Amniotic stem cell (primary cell): Measurements from ENCODE around the gene RAB11A.

Source experiments
- DNase-seq: peaks from one replicate; lab custom pipeline; 2025; lab: John Stamatoyannopoulos, UW

The RAB11A gene

DNA sequence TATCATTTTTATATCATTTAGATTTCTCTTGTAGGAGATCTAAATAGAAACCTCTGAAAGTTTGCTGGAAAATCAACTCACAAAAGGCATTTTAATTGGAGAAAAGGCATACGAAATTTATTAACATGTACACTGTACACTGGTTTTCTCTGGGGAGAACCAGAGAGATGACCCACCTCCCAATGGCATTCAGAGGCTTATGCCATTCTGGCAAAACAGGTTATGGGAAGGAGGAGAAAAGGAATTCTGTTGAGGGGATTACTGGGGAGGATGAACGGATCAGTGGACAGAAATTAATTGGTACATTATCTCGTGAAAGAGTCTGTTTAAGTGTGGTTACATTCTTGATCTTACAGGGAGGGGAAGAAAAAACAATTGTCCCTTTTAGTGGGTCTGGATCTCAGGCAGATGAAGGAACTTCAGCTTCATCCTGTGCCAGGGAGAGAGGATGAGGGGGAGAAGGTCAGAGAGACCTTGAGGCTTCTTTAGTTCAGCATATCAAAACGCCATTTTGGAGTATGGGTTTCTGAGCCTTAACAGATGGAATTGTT lies 16.5 kb downstream of the RAB11A start:
- DNase-seq: no peak

DNA sequence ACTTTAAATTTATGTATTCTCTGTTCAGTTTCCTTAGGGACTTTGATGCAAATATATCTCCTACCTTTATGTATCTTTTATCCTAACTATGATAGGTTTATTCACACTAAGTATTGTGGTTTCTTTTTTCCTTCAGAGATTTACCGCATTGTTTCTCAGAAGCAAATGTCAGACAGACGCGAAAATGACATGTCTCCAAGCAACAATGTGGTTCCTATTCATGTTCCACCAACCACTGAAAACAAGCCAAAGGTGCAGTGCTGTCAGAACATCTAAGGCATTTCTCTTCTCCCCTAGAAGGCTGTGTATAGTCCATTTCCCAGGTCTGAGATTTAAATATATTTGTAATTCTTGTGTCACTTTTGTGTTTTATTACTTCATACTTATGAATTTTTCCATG lies 18.3 kb downstream of the RAB11A start:
- DNase-seq: no peak

DNA sequence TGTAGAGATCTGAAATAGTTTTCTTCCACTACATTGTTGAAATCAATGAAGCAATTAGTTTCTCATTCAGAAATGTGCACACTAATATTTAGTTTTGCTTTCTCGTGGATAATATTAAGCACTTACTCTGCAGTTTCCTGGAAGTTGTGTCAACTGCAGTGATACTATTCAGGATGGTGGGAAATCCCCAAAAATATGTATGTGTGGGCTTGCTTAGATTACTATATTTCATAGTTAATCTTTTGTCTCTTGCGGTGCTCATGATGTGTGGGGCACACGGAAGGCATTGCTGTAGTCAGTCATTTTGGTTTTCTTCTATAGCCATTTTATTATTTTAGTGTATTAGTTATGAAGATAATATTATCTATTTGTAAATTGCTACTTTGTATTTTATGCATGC lies 19.7 kb downstream of the RAB11A start:
- no peak for DNase-seq

DNA sequence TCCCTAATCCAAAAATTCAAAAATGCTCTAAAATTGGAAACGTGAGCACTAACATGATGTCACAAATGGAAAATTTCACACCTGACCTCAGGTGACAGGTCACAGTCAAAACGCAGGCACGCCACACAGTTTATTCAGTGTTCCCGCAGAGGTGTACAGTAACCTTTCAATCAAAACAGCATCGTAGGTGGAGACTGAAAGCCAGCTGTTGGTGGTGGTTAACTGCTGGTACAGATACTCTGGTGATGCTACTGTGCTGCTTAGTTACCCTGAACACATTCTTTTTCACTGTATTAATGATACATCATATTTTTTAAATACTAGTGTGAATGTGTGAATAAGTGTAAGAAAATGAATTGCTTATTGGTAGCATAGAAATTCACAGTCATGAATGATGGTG lies 23.8 kb downstream of the RAB11A start:
- DNase-seq: no peak

DNA sequence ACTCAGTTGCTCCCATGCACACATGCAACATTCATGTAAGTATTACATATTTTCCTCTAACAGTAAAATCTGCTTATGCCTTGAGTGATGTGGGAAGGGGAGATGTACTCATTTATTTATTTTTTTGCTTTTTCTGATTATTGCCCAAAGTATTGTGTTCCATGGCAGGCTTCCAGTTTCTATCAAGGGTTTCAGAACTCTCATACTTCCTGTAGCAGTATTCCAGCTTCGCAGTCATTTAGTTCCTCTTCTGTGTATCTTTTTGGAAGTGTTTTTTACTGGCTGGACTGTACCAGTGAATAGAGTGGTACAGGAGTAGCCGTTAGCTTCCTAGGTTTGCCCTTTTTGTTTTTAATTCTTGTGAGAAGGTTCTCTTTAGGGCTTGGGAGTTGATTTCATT lies 26.9 kb downstream of the RAB11A start:
- DNase-seq: no peak

DNA sequence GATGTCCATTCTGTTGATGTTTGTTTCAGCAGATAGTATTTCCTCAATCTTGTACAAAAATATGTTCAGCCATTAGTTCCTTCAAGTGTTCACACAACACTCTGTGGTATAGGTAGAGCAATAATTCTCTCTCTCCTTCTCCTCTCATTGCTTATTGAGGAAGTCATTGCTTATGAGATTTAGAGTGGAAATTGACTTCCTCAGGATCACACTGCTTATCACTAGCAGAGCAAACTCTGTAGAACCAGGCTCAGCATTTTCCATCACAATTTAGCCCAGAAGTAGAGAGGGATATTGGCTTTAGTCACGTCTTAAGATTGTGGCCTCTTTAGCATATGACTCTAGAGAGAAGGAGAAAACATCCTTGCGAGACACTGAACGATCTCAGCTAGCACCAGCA lies 31.2 kb downstream of the RAB11A start:
- no peak for DNase-seq

DNA sequence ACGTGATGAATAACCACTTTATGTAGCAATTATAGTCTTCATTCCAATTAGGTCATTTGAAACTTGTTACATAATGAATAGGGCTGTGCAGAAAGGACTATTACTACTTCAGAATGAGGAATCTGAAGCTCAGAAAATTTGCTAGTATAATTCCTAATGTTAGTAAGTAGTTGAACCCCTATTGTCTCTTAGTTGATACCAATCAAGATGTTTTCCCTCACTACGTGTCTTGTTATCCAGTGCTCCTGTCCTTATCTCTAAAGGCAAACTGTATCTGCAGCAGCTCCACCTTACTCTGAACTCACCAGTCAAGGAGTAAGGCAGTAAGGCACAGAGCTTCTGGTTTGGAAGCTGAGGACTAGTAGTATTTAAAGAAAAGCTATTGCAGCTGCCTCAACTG lies 32.0 kb downstream of the RAB11A start:
- DNase-seq: no peak

DNA sequence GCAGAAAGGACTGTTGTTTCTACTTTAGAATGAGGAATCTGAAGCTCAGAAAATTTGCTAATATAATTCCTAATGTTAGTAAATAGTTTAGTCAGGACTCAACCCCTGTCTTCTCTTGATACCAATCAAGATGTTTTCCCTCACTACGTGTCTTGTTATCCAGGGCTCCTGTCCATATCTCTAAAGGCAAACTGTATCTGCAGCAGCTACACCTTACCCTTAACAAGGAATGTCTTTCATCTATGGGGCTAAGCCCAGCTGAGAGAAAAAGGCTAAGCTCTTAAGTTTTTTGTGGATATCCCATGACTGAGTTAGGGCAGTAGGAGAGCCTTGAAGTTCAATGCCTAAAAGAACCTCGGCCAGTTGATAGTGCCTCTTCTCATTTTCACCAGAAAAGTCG lies 32.5 kb downstream of the RAB11A start:
- no peak for DNase-seq

DNA sequence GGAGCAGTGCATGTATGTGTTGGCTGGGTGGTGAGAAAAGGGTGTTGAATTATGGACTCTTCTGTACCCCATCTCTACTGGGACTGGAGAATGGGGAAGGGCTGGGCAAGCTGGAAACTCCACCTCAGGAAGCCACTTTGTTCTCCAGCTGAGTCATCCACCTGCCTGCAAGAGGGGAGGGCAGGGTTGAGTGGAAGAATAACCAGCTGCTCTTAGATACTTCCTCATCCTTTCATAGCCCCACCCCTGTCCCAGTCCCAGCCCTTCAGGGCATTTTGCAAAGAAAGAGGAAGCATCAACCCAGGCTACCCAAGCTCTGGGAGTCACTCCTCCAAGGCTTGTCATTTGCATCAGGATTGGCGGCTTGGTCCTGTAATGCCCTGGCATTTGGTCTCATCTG lies 33.1 kb downstream of the RAB11A start:
- no peak for DNase-seq

DNA sequence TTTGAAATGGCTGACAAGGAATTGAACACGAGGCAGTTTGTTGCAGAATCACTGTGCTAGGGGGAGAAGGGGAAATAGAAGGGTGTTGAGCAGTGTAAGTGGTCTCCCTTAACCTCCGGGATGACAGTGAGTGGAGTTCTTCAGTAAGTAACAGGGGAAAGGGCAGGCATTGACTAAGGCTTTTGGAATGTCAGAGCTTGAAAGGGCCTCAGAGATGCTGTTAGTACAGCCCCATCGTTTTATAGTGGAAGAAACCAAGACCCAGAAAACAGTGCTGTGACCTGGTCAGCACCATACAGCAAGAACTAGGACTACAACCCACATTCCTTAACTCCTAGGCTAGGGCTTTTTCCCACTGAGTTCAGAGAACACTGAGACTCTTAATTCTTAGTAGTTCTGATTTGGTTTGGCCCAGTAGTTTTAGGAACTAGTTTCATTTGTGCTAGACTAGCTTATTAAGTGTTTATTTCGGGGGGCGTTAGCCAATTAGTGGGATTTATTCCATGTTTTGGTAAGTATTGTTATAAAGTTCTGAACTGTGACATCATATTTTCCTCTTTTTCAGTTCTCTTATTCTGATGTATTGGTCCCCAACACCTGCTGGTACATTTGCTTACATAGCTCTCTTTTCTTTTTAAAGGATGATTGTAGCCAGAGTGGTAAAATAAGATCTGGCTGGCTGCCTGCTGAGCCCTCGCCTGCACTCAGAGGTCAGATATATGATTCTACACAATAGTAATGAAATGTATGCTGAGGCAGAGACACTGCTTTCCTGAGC lies 34.2 kb downstream of the RAB11A start:
- no peak for DNase-seq

DNA sequence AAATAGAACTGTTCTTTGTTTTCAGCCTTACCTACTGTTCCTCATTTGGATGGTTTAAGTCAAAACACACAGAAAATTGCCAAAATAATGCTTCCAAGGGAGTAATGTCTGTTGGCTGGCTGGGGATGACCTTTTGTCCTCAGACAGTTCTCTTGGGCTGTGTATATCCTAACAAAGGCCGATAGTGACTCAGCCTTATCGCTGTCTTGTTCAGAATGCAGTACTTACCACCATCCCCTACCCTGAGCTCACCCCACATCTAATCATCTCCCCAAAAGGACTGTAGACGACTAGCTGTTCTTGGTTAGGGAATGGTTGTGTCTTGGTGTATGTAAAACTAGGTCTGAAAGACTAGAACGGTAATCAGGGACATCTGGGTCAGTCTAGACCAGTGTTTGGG lies 35.0 kb downstream of the RAB11A start:
- no peak for DNase-seq

DNA sequence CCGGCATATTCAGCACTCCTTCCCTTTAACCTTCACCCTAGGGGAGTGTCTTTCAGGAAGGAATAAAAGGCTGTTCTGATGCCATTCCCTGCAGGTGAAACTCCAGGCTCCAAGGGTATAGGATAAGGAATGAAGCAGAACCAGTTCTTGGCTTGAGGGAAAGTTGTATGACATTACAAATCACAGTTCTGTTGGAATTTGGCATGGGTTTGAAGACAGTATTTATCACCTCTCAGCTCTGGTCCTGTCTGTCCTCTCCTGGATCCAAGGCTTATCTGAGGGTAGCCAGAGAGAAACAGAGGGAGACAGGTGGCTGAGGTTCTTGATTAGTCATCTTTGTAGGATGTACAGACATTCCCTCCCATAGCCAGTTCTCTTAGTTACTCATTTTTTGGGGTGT lies 37.1 kb downstream of the RAB11A start:
- no peak for DNase-seq

DNA sequence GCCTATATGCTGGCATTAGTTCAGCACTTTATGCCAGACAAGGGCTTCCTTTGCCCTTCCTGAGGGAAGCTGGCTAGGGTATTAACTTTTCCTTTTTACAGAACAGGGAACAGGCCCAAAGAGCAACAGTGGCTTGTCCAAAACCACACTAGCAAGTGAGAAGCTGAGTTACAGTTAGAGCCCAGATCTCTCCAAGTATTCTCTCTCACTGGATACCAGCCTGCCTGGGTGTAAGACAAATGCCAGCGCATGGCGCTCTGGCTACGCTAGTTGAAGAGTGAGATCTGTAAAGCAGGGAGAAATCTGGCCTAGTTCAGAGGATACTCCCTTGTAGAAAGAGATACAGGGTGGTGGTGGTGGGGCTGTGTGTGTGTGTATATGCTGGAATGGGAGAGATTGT lies 38.4 kb downstream of the RAB11A start:
- no peak for DNase-seq

DNA sequence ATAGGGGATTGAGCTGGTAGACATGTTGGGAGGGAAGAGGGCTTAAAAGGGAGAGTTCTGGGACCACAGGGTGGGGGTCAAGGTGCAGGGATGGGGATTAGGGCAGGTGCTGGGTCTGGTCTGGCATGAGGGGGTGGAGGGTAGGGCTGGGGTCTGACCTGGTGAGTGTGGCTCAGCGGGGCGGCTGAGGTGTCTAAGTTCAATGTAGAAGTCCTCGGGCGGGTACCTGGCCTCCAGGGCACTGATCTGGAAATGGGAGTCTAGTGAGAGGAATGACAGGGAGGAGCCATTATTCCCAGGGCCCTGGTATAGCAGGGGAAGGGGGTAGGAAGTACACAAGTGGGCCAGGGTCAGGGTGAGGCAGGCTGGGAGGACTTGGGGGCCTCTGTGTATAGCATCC lies 39.6 kb downstream of the RAB11A start:
- no peak for DNase-seq

DNA sequence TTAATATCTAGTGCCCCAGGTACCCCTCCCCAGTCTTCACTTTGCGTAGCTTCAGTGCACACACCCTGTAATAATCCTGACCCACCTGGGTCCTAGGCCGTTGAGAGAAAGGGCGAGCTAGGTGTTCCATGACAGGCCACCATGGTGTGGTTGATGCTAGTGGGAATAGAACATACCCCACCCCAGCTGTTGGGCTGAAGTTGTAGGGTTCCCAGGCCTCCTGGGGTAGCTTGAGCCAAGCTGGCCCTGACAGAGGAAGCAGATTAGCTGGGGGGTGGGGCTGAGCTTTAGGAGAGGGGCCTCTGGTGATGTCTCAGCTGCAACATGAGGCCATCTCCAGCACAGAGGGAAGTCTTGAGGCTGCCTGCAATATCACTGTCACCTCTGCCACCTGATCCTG lies 40.5 kb downstream of the RAB11A start:
- DNase-seq: no peak

DNA sequence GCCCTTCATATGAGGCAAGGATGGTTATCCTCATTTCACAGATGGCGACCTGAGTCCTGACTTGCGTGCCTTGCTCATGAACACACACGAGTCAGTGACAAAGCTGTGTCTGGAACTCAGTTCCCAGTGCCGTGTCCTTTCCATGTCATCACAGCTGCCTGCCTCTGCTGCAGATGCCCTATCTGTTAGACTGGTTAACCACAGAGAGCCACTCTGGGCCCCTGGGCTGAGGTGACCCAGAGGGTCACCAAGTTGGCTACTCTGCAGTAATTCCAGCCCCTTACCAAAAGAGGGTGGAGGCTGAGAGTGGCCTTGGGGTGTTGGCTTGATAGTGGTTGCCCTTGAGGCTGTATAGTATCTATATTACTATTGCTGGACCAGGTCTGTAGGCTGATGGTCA lies 41.0 kb downstream of the RAB11A start:
- DNase-seq: no peak

DNA sequence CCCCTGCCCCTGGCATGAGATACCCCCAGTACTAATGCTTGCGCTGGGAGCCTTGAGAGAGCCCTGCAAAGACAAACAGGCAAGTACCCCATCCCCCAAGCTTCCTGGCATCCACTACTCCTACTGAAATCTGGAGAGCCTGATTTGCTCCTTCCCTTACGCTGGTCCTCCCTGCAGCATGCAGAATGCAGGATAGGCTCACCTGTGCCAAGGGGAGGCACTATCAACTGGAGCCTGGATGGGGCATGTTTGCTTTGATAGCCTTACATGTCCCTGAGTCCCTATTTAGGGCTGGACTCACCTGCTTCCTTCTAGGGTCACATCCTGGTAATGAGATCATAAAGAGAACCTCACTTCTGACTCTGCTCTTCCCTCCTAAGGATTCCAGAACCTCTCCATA lies 42.9 kb downstream of the RAB11A start:
- no peak for DNase-seq

DNA sequence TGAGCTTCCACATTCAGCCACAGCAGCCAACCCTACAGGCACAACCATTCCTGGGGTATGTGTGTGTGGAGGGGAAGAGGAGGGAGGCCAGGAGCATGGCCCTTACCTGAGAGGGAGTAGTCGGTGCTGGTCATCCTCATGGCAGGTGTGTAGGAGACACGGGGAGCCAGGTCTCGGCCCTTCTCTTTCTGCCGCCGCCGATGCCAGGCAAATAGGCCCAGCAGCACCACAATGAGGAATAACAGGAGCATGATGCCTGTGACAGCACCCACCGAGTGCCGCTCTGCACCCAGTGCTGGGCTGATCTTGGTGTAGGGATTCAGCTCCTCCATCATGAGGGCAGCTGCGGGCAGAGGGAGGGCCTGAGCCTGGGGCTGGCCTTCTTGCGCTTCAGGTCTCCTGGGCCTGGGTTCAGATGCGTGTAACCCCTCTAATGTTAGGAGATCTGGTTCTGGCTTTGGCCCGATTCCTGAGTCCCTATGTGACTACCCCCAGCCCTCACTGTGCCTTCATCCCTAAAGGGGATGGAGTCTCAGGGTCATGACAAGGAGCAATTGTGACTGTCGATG lies 44.4 kb downstream of the RAB11A start:
- DNase-seq: no peak

DNA sequence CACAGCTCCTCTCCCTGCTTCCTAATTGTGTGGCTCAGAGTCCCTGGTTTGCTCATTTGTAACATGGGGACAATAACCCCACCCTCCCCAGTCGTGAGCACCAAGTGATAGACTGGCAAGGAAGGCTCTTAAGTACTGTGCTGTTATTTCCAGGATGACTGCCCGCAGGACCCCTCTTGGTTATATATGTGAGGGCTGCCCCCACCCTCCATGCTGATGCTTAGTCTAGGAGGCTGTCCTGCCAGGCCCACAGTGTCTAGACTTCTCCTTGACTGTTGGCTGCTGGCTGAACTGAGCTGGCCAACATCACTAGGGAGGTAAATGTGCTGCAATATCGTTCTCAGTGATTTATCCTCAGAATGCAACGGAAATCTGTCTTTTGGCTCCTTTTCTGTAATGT lies 45.1 kb downstream of the RAB11A start:
- no peak for DNase-seq

DNA sequence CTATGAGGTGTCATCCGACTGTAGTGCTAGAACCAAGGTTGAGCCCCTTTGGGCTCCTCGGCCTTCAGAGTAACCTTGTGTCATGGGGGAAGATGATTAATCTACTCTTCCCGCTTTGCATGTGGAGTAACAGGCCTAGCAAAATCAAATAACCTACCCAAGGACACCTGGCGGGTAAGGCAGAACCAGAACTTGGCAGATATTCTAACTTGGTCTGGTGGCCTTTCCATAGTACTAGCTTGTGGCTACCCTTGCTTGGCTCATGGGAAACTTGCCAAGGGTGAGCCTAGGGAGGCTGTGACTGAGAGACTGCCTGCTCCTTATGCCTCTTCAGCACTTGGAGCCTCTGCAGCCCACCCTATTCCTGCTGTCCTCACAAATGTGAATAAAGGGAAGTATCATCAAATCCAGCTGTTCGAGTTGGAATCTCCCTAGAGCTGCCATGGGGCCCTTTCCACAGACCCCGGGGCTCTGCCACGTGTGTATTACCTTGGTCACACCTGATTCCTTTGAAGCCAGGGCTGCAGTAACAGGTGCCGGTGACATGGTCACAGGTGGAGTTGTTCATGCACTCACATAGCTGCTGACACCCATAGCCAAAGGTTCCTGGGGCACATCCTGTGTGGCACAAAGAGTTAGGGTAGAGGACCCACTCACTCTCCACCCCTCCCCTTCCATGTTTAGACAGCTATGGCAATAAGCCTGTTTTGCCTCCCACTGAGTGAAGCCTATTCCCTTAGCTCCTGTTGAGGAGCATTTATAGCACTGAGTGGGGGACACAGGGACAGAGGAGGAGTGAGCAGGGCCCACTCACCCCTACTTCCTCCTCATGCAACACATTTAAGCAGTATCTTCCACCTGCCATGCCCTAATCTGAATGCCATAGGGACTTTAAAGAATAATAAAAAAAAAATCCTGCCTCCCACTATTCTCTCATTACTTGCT lies 46.0 kb downstream of the RAB11A start:
- DNase-seq: no peak

DNA sequence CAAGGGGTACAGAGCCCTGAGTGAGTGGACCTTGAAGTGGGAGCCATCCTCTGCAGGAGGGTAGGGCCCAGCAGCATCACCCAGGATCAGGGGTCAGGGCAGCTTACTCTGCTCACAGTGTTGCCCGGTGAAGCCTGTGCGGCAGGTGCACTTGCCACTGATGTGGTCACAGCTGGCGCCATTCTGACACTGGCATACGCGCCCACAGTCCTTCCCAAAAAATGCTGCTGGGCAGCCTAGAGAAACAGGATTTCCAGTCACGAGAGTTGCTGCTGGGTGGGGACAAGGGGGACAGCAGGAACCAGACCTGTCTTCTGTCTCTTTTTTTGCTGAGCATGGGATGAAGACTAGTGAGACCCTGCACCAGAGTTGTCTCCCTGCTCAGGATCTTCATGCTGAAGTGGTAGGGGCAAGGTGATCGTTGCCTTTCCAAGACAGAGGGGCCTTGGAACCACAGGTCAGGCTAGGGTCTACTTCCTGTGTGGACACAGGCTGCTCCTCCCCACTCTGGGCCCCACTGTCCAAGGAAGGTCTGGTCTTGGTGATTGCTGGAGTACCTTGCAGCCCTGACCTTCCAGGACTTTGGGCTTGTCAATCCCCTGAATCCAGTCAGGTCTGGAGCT lies 46.9 kb downstream of the RAB11A start:
- DNase-seq: no peak

DNA sequence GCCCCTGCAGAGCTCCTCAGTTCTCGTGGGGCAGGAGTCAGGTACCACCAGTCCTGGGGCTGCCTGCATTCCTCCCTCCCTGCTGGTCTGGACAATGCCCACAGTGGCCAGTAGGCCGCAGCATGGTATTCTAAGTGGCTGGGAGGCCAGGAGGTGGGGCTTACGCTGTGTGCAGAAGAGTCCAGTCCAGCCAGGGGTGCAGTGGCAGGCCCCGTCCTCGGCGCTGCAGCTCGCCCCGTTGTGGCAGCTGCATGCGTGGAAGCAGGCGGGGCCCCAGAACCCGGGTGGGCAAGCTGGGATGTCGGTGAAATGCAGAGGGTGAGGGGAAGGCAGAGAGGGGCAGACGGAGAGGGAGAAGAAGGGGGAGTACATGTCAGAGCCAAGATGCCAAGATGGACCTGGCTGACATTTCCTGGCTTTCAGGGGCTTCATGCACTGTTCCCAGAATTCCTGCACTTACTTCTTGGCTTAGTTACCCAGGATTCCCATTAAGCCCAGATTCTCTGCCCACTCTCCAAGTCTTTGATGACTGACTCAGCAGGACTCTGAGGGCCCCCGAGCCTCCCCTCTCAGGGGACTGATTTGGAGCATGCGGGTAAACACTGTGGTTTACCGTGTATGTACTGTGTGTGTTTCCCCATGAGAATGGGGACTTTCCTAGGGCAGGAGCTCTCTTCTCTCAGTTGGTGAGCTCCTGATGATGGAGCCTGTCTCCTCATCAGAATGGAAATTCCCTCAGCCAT lies 47.5 kb downstream of the RAB11A start:
- DNase-seq: peak; percentile 28
